ENCODE measurements around the gene EIF2AK3. TPM values are rescaled to one million over a fixed set of nuclear protein-coding genes. Genes with fewer than 3 reads are reported as not detected.

The EIF2AK3 gene
- total RNA-seq, 1 donor from 2014 or later = 27.1 TPM

- H3K4me3 ChIP-seq (ENCODE audit: insufficient read depth, low read depth, low read length) = no peak overlapping the region
- no peak for DNase-seq (ENCODE audit: low read depth)
- H3K27me3 ChIP-seq (ENCODE audit: insufficient read depth, low read length) = no peaks in the 10 kb centered on the region
- no peaks in the 10 kb centered on the region for H3K9me3 Mint-ChIP-seq (ENCODE audit: unreplicated experiment)
- no peak overlapping the region for H3K27ac Mint-ChIP-seq (ENCODE audit: unreplicated experiment)
- no peak overlapping the region for H3K4me3 Mint-ChIP-seq (ENCODE audit: unreplicated experiment)
- no peak for FAIRE-seq
- TF ChIP-seq EZH2 (IDR thresholded peaks at IDR 0.05; ENCODE audit: insufficient read depth, low read length) (no peak), CTCF (IDR thresholded peaks at IDR 0.05; ENCODE audit: insufficient read depth, low read depth, low read length) (no peak)
- H3K4me1 ChIP-seq (ENCODE audit: insufficient read depth, low read length) = no peaks in the 10 kb centered on the region
- peaks cover 84% of the 10 kb centered on the region for H4K20me1 ChIP-seq (ENCODE audit: insufficient read depth, low read length)
- H3K9ac ChIP-seq (ENCODE audit: low read length) = no peak overlapping the region
- peaks cover 77% of the 10 kb centered on the region for H3K79me2 ChIP-seq (ENCODE audit: insufficient read depth, low read length)
- H3K27me3 Mint-ChIP-seq (ENCODE audit: low read depth, unreplicated experiment) = no peaks in the 10 kb centered on the region
- no peak overlapping the region for H3K27ac ChIP-seq (ENCODE audit: low read depth, low read length)
- H3K4me2 ChIP-seq (ENCODE audit: low read length) = no peak overlapping the region
- H3K36me3 ChIP-seq (ENCODE audit: insufficient read depth, low read length) = peaks cover 4% of the 10 kb centered on the region
- no peak overlapping the region for H2AFZ ChIP-seq (ENCODE audit: low read depth, low read length)
- H3K36me3 Mint-ChIP-seq (ENCODE audit: low read depth, unreplicated experiment) = peaks cover 5% of the 10 kb centered on the region
- peaks cover 7% of the 10 kb centered on the region for H3K4me1 Mint-ChIP-seq (ENCODE audit: low read depth, unreplicated experiment)
- H3K9me3 ChIP-seq (ENCODE audit: insufficient read depth, low read depth, low read length) = no peaks in the 10 kb centered on the region
Measured at GRCh38 chr2:88615822-88616221, 11.4 kb downstream of the EIF2AK3 start.

- no peak overlapping the region for H3K4me2 ChIP-seq (ENCODE audit: low read length)
- peaks cover 5% of the 10 kb centered on the region for H3K36me3 Mint-ChIP-seq (ENCODE audit: low read depth, unreplicated experiment)
- no peaks in the 10 kb centered on the region for H3K4me1 ChIP-seq (ENCODE audit: insufficient read depth, low read length)
- H3K27me3 ChIP-seq (ENCODE audit: insufficient read depth, low read length) = no peaks in the 10 kb centered on the region
- H3K9me3 ChIP-seq (ENCODE audit: insufficient read depth, low read depth, low read length) = no peaks in the 10 kb centered on the region
- H3K27ac Mint-ChIP-seq (ENCODE audit: unreplicated experiment) = no peak overlapping the region
- H3K9me3 Mint-ChIP-seq (ENCODE audit: unreplicated experiment) = no peaks in the 10 kb centered on the region
- H3K27me3 Mint-ChIP-seq (ENCODE audit: low read depth, unreplicated experiment) = no peaks in the 10 kb centered on the region
- peaks cover 79% of the 10 kb centered on the region for H4K20me1 ChIP-seq (ENCODE audit: insufficient read depth, low read length)
- no peak overlapping the region for H3K4me3 Mint-ChIP-seq (ENCODE audit: unreplicated experiment)
- no peak overlapping the region for H2AFZ ChIP-seq (ENCODE audit: low read depth, low read length)
- H3K27ac ChIP-seq (ENCODE audit: low read depth, low read length) = no peak overlapping the region
- H3K36me3 ChIP-seq (ENCODE audit: insufficient read depth, low read length) = peaks cover 4% of the 10 kb centered on the region
- TF ChIP-seq CTCF (IDR thresholded peaks at IDR 0.05; ENCODE audit: insufficient read depth, low read depth, low read length) (no peak), EZH2 (IDR thresholded peaks at IDR 0.05; ENCODE audit: insufficient read depth, low read length) (no peak)
- no peak for FAIRE-seq
- H3K4me1 Mint-ChIP-seq (ENCODE audit: low read depth, unreplicated experiment) = peaks cover 7% of the 10 kb centered on the region
- peaks cover 71% of the 10 kb centered on the region for H3K79me2 ChIP-seq (ENCODE audit: insufficient read depth, low read length)
- H3K4me3 ChIP-seq (ENCODE audit: insufficient read depth, low read depth, low read length) = no peak overlapping the region
- no peak overlapping the region for H3K9ac ChIP-seq (ENCODE audit: low read length)
- no peak for DNase-seq (ENCODE audit: low read depth)
Measured at GRCh38 chr2:88614497-88615157, 12.6 kb downstream of the EIF2AK3 start.

- peaks cover 71% of the 10 kb centered on the region for H3K79me2 ChIP-seq (ENCODE audit: insufficient read depth, low read length)
- H3K27me3 Mint-ChIP-seq (ENCODE audit: low read depth, unreplicated experiment) = no peaks in the 10 kb centered on the region
- H3K27me3 ChIP-seq (ENCODE audit: insufficient read depth, low read length) = no peaks in the 10 kb centered on the region
- no peak overlapping the region for H3K4me3 ChIP-seq (ENCODE audit: insufficient read depth, low read depth, low read length)
- no peak overlapping the region for H3K4me2 ChIP-seq (ENCODE audit: low read length)
- no peak overlapping the region for H3K27ac Mint-ChIP-seq (ENCODE audit: unreplicated experiment)
- no peak overlapping the region for H3K9ac ChIP-seq (ENCODE audit: low read length)
- H3K4me1 ChIP-seq (ENCODE audit: insufficient read depth, low read length) = no peaks in the 10 kb centered on the region
- no peak overlapping the region for H3K27ac ChIP-seq (ENCODE audit: low read depth, low read length)
- peaks cover 5% of the 10 kb centered on the region for H3K36me3 Mint-ChIP-seq (ENCODE audit: low read depth, unreplicated experiment)
- H2AFZ ChIP-seq (ENCODE audit: low read depth, low read length) = no peak overlapping the region
- TF ChIP-seq CTCF (IDR thresholded peaks at IDR 0.05; ENCODE audit: insufficient read depth, low read depth, low read length) = no peak
- H3K9me3 ChIP-seq (ENCODE audit: insufficient read depth, low read depth, low read length) = no peaks in the 10 kb centered on the region
- H4K20me1 ChIP-seq (ENCODE audit: insufficient read depth, low read length) = peaks cover 79% of the 10 kb centered on the region
- DNase-seq (ENCODE audit: low read depth) (no peak), FAIRE-seq (no peak)
- H3K4me1 Mint-ChIP-seq (ENCODE audit: low read depth, unreplicated experiment) = peaks cover 7% of the 10 kb centered on the region
- no peak overlapping the region for H3K4me3 Mint-ChIP-seq (ENCODE audit: unreplicated experiment)
- peaks cover 4% of the 10 kb centered on the region for H3K36me3 ChIP-seq (ENCODE audit: insufficient read depth, low read length)
- no peaks in the 10 kb centered on the region for H3K9me3 Mint-ChIP-seq (ENCODE audit: unreplicated experiment)
Measured at GRCh38 chr2:88613921-88614320, 13.3 kb downstream of the EIF2AK3 start.

Measured in astrocyte (in vitro differentiated cells and primary cell).